ENCODE data around the gene TGFB2.

TGFB2 gene

GRCh38 chr1:218488986-218489385 is 143.8 kb downstream of the TGFB2 start:
- DNase-seq (ENCODE audit: low spot score): no peak

- no peak for DNase-seq (ENCODE audit: low spot score)
These were observed 145.3 kb downstream of the TGFB2 start for GRCh38 chr1:218490406-218490922.

- DNase-seq (ENCODE audit: low spot score): no peak
These were observed 147.7 kb downstream of the TGFB2 start for GRCh38 chr1:218492874-218493273.

GRCh38 chr1:218493986-218494385 is 148.8 kb downstream of the TGFB2 start:
- no peak for DNase-seq (ENCODE audit: low spot score)

Data from AG08395 (cell line).